Keratinocyte (primary cell): Measurements from ENCODE around the gene TNS1.

Experiments
- CTCF ChIP-seq, 3 experiments: IDR thresholded peaks in 1 of 3; conservative IDR thresholded peaks in 1 of 3; optimal IDR thresholded peaks in 1 of 3; 2 replicates in 2 of 3; 3 replicates in 1 of 3; pipeline versions ENCODE3 to v1.5.1; 2011; ENCODE audit warnings: low read length in 3 of 3, mild to moderate bottlenecking in 3 of 3, moderate library complexity in 2 of 3, control low read depth in 1 of 3, inconsistent platforms in 1 of 3; ENCODE audit not compliant: insufficient read depth in 2 of 3; ENCODE audit errors: extremely low read depth in 1 of 3
- EZH2 ChIP-seq: IDR thresholded peaks from one replicate; pipeline ENCODE4 v1.6.1; 2012; ENCODE audit warnings: inconsistent platforms, mild to moderate bottlenecking, low read length, moderate library complexity

GRCh38 chr2:217977840-217978535 lies 24.8 kb downstream of the TNS1 start:
- TF ChIP-seq CTCF (optimal IDR thresholded peaks at IDR 0.05 in 1 of 3, IDR thresholded peaks at IDR 0.05 in 1 of 3, conservative IDR thresholded peaks at IDR 0.05 in 1 of 3; ENCODE audit: extremely low read depth in 1 of 3, insufficient read depth in 2 of 3, low read length in 3 of 3) (no peak), EZH2 (no peak)
